Measurements from ENCODE around the gene PTPRK.
"Not testable (repeated sequence)": the region's sequence is repeated elsewhere in the genome, so short reads cannot be mapped to it uniquely, and the experiment has no call there.

PTPRK gene

DNA sequence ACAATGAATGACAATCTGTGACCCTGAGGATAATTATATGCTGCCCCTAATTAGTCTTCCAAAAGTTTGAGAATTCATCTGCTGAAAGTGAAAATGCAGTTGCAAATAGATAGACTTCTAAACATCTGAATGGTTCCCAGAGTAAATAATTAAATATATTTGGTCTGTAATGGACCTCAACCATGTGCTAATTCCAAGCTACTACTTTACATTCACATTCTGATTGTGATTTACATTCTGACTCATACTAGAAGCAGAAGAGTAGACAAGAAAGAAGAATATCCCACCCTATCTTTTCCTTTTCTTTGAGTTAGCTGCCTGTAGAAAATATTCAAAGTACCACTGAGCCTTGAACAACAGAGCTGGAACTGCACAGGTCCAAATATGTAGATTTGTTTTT, 80.8 kb downstream of the PTPRK start:
- DNase-seq (ENCODE audit: low read depth) = no peak

DNA sequence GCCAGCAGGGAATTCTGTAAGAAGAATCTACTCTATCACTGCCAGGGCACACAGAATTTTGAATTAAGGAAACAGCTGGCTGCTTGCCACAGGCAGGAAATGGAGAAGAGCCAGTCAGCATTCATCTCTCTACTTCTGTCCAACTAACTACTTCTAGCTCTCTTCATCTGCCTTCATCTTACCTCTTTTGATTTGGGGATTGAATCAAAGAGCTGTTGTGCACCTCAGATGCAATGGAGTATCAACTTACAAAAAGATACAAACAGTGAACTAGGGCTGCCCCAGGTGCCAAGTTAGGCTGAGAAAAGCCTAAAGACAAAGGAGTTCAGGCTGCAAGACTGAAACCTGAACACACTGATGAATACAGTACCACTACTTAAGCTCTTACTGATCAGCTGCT, 82.0 kb downstream of the PTPRK start:
- peak; percentile 14 for DNase-seq (ENCODE audit: low read depth)

DNA sequence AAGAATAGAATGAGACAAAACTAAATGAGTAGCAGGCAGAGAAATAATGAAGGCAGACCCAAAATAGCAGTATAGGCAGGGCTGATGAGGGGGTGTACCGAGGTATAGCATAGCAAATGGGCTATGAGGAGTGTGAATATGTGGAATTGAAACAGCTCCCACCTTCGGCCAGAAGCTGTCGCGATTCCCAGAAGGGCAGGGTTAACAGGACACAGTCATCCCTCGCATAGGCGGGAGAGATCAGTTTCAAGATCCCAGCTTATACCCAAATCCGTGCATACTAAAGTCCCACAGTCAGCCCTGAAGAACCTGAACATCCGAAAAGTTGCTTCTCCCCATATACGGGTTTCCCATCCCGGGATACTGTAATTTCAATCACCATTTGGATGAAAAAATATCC, 82.7 kb downstream of the PTPRK start:
- no peak for DNase-seq (ENCODE audit: low read depth)

DNA sequence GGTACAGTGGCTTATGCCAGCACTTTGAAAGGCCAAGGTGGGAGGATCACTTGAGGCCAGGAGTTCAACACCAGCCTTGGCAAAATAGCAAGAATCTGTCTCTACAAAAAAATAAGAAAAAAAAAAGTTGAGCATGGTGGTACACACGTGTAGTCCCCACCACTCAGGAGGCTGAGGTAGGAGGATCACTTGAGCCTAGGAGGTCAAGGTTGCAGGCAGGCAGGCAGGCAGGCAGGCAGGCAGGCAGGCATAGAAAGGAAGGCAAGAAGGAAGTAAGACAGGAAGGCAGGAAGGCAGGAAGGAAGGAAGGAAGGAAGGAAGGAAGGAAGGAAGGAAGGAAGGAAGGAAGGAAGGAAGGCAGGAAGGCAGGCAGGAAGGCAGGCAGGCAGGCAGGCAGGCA, 85.6 kb downstream of the PTPRK start:
- not testable (repeated sequence) for DNase-seq (ENCODE audit: low read depth)

DNA sequence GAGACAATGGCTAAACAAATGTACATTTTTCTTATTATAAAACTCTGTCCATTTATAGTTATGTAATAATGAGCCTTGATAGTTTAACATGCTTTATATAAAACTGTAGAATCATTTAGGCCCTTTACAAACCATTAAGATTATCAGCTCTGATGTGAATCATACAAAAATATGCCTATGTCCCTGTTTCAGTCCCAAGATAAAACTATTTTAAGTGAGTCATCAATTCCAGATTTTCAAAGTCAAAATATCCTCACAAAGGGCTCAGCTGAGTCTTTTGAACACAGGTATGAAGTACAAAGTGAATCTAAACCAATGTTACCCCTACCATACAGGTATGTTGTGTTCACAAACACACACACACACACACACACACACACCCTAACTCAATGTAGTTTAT, 88.0 kb downstream of the PTPRK start:
- peak; percentile 72 for DNase-seq (ENCODE audit: low read depth)

DNA sequence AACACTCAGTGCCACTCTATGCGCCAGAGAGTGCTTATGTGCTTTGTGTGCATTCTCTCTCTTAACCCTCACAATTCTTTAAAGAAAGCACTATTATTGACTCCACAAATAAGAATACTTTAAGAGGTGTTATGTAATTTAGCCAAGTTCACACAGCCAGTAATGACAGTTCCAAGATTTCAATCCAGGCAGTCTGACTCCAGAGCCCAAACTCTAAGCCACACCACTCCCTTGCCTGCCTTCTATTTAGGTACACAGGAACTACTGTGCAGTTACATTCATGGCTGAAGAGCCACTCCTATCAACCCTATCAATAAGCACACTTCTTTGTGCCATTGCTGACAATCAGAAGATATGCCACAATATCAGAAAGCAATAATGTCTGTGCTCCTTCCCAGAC, 93.3 kb downstream of the PTPRK start:
- no peak for DNase-seq (ENCODE audit: low read depth)

DNA sequence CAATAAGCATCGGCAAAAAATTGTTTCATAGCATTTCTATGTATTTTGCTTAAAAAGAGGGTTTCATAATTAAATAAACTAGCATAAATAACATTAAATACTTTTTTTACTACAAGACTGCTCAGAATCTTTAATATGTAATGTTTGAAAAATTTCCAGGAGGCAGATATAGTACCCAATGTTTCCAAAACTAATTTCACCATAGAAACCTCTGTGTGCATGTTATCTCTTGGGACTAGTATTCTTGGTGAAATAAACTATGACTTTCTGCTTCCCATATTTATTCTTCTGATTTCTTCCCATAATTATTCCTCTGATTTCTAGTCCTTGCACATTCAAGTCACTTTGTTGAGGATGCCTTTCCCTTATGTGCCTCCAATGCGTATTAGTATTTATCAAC, 94.5 kb downstream of the PTPRK start:
- DNase-seq (ENCODE audit: low read depth) = no peak

DNA sequence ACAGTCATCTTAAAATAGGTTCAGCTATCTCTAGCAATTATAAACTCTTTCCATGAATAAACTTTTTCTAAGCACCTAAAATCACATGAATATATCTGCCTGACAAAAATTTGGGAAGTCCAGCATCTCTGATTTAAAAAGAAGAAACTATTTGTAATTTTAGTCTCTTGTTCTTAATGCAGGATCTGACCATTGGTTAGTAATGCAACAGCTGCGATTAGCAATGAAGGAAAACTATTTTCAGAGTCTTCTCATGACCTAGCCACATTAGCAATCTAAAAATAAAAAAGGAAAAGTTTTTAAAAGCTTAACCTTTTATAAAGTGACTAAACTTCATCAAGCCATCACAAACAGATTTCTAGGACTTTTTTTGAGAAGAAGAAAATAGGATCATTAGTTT, 97.5 kb downstream of the PTPRK start:
- no peak for DNase-seq (ENCODE audit: low read depth)

DNA sequence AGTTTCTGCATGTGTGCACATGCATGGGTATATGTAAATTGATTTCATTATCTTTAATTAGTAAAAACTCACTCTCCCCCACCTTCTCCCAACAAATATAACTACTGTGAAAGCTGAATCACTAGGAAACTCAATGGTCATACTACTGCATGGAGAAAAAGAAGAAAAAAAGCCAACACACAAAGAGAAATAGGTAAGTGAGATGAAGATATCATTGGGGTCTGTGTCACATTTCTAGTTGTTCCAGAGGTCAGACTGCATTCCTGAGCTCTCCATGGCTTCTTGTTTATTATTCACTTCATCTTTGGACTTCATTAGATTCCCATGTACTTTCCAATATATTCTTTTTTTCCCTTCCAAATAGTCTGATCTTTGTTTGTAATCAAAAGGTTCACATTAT, 98.2 kb downstream of the PTPRK start:
- no peak for DNase-seq (ENCODE audit: low read depth)

DNA sequence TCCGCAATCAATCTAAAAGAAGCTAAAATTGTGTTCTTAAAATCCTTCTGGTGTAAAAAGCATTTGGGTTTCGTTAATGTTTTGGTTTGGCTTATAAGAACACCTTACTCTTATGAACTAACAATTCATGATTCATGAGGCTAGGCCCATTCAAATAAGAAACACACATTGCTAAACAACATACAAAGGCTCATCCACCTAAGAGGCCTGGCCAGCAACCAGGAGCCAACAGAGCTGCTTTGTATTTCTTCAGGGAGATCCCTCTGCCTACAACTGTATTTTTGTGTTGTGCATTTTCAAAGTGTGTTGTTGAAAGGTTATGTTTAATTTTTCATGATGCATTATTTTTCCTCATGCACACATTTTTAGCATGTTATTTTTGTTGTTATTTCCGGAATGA, 98.6 kb downstream of the PTPRK start:
- DNase-seq (ENCODE audit: low read depth) = no peak

DNA sequence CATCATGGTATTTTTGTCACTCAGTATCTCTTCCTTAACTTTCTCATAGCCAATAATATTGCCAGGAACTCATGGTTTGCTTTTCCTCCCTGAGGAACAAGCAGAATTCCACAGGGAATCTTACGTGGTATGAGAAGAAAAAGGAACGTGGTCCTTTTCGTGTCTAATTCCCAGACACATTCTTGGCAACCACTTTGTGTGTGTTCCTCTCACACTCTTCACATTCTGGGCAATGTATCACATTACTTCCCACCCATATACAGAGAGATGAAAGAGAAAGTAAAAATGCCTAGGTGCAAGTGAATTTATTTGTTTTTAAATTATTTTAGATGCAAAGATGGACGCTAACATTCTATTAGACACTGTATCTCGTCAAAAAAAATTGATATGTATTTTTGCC, 102.7 kb downstream of the PTPRK start:
- DNase-seq (ENCODE audit: low read depth) = no peak

DNA sequence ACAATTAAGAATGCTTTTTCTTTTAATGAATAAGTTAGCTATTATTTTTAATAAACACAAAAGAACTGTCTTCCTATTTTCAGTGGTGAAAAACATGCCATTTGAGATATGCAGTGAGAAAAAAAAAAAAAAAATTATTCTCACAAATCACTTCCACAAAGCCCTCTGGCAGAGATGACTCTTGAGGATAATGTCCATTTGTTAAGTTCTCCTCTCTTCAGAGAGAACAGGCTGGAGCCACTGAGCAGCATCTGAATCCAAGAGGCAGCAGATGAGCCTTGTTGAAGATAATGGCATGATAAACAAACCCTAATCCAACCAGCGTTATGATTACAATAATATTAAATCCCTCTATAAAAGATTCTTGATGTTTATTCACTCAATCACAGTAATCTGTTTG, 105.0 kb downstream of the PTPRK start:
- peak; percentile 23 for DNase-seq (ENCODE audit: low read depth)

DNA sequence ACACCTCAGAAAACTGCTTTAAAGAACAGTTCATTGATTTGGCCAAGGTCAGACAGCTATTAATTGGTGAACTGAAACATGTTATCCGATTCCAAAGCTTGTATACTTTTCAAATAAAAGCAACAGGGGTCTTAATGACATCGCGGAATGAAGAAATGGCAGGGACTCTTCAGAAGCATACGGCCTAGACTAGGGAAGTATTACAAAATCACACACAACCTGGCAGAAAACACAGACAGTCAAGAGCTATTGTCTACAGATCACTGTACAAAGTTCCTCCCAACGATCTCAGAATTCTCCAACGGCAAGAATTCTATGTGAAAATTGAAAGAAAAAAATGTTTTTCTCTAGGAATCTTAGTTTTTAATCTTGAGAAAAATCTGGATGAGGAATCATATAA, 105.5 kb downstream of the PTPRK start:
- no peak for DNase-seq (ENCODE audit: low read depth)

DNA sequence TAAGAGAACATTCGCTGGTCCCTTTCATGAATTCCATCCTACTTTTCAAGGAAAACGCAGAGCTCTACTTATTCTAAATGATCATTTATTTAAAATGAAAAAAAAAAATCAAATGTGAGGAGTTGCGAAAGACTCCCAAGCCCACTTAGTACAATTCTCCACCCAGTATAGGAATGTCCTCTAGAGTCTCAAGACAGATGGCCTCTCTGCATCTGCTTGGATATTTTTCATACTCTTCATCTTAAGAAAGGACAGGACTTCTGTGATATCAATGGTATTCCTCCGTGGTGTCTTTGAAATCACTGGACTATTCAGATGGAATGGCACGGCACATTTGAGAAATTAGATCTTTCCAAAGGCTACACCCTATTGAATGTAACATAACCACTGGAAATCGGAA, 107.1 kb downstream of the PTPRK start:
- DNase-seq (ENCODE audit: low read depth) = no peak

DNA sequence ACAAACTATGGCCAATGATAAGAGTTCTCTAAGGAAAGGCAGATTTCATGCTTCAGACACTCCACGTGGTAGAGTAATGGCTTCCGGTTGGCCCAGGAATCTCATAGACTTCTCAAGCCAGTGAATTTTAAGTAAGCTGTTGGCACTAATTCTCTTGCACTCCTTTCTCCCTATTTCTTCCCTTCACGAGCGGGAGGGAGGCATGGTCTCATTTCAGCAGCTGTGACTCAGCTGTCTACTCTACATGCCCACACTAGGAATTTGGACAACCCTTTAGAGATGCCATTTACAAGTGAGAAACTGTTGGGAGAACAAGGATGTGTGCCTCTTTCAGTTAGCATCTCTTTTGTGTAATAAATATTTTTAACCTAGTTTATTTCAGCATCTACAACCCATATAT, 107.7 kb downstream of the PTPRK start:
- peak; percentile 11 for DNase-seq (ENCODE audit: low read depth)

DNA sequence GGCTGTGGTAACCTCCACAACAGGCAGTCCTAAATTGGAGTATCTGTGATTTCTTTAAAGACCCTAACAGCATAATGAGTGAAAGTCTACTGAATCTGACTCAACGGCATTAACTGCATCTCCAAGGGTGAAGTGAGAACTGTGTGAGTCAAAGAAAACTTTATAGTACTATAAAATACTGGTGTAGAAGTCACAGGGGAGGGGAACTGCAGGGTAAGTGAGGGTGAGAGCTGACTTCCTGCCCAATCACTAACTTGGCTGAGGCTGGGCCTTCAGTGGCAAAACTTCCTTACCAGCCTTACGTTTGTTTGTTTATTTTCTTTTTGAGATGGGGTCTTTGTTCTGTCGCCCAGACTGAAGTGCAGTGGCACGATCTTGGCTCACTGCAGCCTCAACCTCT, 109.8 kb downstream of the PTPRK start:
- DNase-seq (ENCODE audit: low read depth) = peak; percentile 52

DNA sequence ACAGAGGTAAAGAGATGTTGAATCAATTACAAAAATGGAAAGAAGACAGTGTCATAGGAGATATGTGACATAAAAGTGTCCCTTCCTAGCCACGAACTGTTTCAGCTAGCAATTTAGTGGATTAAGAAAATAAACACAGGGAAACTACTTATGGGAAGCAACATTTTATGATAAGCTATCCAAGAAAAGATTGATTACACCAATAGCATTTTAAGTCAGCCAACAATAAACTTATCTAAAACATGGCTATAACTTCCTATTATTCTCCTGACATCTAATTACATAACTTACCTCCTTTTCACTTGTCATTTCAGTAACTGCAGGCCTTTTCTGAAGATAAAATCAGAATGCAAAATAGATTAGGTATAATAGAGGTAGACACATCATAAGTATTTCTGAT, 111.4 kb downstream of the PTPRK start:
- no peak for DNase-seq (ENCODE audit: low read depth)

DNA sequence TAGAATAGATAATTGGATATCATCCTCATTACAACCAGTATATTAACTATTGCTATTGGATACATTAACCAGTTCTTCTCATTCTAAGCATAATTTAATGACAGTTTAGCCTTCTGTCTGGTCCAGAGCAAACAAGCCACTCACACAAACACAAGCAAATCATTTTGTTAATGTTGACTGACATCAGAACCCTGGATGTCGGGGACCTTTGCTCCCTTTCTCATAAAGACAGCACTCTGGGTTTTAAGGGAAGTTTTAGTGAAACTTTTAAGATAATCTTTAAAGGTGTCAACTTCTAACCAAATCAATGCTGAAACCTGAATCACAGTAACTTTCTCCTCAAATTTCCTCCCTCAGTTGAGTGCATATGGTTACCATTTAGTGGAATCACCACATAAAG, 113.9 kb downstream of the PTPRK start:
- DNase-seq (ENCODE audit: low read depth) = no peak

DNA sequence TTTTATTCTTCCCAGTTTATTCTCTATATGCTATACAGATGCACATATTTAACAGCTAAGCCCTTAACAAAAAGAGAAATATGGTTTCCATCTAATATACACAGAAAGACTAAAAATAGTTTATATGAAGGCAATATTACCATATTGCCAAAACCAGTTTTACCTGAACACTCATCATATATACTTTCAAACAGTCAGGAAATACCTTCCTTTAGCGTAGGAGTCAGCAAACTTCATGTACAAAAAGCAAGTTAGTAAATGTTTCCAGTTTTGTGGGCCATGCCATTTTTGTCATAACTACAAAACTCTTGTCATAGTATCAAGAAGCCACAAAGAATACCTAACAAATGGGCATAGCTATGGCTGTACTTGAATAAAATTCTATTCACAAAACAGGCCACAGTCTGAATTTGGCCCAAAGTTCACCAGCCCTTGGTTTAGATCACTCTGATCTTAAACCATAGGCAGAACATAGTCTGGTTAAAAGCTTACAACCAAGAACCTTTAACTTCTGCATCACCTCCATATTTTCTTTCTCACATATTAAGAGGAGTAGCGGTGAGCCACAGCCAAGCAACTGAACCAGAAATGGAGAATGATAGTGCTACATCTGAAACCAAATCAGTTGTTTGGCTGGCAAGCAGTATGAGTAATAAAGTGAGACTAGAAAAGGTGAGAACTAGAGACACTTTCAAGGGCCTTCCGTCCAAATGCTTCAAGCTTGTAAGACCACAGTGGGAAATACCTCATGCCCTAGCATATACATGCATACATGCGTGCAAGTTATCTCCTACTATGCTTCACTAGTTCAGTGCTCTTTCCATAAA, 116.6 kb downstream of the PTPRK start:
- DNase-seq (ENCODE audit: low read depth) = no peak

DNA sequence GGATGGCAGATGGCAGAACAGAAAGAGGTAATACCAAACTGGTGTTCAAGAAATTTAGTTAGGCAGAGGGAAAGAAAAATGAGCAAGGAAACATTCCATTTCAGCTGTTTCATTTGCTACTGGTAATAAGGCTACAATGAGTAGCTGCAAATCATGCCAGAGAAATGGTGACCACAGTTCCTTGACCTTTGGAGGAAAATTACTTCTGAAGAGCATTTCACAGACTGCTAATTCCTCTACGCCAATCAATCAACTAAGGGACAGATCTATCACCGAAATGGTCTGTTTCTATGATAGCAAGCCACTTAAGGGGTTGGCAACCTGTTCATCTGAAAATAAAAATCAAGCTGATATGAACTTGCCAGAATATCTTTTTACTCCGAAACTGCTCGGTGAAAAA, 119.5 kb downstream of the PTPRK start:
- peak; percentile 12 for DNase-seq (ENCODE audit: low read depth)

DNA sequence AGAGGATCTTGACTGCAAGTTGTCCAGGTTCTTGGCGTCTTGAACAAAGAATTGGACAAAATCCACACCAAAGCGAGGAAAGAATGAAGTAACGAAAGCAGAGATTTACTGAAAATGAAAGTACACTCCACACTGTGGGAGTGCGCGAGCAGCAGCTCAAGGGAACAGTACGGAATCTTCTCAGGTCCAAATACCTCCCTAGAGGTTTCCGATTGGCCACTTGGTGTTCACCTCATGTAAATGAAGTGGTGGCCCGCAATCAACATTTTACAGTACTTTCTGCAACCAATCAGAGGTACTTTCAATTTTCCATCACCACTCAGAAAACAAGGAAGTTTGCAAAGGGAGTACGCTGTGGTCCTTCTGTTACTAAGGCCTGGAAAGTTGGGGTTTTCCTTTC, 122.4 kb downstream of the PTPRK start:
- DNase-seq (ENCODE audit: low read depth) = no peak

DNA sequence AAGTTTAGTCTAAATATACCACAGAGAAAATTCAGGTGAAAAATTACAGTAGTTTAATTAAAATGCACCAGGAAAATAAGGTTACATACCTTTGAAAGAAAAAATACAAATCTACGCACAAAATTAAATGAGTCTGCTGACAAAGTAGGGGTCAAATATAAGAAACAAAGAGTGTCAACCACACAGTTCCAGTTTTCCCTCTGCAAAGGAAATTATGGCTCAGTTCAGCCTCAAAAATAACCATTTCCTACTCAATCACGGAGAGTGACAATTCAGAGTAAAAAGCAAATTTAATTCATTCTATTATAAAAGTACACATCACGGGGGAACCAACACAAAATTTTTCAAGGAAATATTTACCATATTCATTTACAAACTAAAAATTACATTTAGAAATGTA, 124.8 kb downstream of the PTPRK start:
- no peak for DNase-seq (ENCODE audit: low read depth)

DNA sequence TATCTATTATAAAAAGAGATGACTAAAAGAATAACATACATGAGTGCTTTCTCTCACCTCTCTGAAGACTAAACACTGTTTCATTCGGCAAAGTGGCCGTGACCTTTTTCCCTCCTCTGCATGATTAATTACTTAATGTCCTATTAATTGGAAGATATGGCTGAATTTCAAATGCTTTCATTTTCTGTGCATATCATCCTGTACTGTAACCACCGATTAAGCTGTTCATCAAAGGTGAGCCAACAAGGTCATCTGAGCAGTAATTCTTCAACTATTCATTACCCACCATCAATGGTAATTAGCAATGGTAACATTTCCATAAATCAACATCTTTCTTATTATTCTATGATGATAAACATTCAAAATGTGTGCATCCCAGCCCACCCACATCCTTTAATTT, 125.2 kb downstream of the PTPRK start:
- DNase-seq (ENCODE audit: low read depth) = no peak

DNA sequence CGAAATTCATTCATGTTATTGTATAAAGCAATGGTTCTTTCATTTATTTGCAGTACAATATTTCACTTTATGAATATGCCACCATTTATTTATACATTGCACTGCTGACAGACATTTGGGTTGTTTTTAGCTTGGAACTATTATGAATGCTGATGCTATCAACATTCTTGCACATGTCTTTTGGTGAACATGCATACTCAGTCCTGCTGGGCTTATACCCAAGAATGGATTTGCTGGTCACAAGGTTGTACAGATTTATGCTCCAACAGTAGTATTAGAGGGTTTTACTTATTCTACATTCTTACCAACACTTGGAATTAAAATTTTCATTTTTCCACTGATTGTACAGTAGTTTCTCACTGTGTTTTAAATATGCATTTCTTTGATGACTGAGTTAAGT, 126.2 kb downstream of the PTPRK start:
- DNase-seq (ENCODE audit: low read depth) = peak; percentile 26
